Fibroblast of peridontal ligament (primary cell): ENCODE measurements around the gene LOX.

Experiments
- DNase-seq: peaks from one replicate; pipeline ENCODE4 v3.0.0-alpha.2; 2010; ENCODE audit errors: extremely low read depth

LOX gene

DNA sequence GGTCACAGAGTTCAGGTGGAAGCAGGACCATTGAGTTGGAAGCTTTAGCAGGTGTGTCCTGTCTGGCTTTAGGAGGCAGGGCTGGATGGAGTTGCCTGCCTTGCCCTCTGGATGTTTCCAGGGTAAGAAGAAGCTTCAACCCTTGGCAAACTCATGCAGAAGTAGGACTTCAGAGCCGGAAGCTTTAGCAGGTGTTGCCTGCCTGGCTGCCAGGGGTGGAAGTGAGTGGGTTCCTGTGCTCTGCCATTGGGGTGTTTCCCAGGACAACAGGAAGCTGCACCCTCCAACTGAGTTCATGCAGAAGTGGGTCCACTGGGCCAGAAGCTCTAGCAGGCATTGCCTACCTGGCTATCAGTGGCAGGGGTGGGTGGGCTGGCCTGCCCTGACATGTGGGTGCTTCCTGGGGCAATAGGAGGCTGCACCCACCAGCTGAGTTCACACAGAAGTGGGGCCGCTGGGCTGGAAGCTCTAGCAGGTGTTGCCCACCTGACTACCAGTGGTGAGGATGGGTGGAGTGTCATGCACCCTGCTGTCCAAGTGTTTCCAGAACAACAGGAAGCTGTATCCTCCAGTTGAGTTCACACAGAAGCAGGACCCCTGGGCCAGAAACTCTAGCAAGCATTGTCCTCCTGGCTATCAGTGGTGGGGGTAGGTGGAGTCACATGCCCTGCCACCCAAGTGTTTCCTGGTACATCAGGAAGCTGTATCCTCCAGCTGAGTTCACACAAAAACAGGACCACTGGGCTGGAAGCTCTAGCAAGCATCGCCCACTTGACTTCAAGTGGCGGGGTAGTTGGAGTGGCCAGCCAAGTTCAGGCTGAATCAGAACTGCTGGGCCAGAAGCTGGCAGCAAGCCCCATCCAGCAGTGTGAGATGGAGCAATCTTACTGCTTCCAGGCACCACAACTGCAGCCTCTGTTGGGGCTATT is 24.6 kb downstream of the LOX start:
- DNase-seq: peak; percentile 56

DNA sequence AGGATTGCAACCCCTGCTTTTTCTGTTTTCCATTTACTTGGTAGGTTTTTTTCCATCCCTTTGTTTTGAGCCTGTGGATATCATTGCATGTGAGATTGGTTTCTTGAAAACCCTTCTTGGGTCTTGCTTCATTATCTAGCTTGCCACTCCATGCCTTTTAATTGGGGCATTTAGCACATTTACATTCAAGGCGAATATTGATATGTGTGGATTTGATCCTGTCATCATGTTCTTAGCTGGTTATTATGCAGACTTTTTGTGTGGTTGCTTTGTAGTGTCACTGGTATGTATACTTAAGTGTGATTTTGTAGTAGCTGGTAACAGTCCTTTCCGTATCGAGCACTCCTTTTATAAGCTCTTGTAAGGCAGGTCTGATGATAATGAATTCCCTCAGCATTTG is 26.5 kb downstream of the LOX start:
- DNase-seq: no peak

DNA sequence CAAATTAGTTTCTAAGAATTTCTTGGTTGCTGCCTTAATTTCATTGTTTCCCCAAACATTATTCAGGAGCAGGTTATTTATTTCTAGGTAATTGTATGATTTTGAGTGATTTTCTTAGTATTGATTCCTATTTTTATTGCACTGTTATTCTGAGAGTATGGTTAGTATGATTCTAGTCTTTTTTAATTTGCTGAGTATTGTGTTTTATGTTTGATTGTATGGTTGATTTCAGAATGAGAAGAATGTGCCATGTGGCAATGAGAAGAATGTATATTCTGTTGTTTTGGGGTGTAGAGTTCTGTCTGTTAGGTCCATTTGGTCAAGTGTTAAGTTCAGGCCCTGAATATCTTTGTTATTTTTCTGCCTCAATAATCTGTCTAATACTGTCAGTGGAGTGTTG is 27.1 kb downstream of the LOX start:
- DNase-seq: no peak

DNA sequence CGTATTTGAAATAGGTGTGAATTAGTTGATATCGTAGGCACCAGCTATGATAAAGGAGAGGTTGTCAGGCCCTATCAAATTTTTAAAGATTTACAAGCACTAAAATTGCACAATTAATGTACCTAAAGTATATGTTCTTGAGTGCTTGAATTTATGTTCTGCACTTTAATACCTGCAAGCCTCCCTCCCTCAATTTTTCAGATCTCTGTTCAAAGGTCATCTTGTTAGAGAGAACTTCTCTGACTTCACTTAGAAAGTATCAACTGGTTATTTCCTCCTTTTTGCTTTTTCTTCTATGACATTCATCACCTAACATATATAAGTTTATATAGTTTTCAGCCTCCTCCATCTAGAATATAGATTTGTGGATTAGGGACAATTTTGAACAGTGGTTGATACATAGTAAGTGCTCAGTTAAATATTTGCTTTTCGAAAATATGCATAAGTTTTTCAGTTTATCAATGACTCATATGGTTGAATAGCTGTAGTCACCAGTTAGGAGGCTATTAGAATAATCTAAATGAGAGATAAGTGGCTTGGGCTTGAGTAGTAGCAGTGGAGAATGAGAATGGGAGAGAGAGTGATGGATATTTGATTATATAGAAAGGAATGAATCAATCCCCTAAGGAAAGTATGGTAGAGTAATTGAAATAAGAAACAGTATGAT is 37.3 kb downstream of the LOX start:
- no peak for DNase-seq

DNA sequence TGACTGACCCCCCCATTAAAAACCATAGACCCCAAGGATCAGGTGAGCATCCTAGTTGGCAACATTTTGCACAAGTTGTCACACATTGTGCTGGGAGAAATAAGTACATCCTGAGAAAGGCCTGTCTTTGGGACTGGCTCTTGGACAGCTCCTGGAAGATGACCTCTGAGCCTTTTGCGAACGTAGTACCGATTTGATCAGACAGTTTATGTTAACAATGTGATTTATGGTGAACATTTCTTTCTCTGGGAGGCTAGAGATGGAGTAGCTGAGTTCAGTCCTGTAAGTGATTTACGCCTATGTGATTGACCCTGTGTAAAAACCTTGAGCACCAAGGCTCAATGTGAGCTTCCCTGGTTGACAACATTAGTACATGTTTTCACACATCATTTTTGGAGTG is 41.7 kb downstream of the LOX start:
- DNase-seq: no peak

DNA sequence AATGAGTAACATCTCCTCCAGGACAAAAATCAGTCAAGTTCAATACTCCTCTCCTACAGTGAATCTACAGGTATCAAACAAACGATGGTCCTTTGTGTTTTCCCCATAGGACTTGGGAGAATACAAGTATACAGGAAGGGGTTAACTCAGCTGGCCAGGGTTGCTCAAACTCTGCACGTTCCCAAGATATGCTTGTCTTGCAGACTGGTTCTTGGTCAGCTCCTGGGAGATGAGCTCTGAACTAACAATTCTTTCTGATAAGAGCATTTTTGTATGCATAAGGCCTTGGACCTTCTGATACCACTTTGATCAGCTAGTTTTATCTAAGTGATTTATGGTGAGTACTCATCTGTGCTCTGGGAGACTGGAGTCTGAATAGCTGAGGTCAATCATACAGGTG is 42.1 kb downstream of the LOX start:
- no peak for DNase-seq

DNA sequence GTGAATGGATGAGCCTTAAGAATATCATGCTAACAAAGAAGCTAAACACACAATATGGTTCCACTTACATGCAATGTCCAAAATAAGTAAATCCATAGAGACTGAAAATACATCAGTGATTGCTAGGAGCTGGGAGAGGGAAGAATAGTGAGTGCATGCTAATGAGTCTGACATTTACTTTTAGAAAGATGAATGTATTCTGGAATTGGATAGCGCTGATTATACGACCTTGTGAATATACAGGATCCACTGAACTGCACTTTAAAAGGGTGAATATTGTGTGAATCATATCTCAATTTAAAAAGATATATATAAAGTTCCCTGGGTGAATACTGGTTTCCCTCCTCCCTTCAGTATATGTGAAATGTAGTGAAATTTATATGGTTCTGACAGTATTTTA is 46.2 kb downstream of the LOX start:
- no peak for DNase-seq

DNA sequence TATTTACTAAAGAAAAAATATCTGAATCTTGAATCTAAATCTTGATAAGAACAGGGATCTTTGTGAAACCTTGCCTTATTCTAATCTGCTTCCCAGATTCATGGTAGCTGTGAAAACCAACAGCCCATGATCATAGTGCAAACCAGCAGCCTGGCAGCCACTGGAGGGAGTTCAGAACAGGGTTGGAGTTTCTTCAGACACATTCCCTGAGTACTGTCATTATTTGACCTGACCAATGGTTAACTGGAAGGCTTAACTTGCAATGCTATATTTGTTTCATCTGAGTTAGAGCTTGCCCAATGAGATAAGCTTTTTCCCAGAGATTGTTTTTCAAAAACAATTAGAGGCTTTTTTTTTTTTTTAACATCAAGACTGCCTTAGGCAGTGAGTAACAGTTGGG is 47.8 kb downstream of the LOX start:
- DNase-seq: peak; percentile 34

DNA sequence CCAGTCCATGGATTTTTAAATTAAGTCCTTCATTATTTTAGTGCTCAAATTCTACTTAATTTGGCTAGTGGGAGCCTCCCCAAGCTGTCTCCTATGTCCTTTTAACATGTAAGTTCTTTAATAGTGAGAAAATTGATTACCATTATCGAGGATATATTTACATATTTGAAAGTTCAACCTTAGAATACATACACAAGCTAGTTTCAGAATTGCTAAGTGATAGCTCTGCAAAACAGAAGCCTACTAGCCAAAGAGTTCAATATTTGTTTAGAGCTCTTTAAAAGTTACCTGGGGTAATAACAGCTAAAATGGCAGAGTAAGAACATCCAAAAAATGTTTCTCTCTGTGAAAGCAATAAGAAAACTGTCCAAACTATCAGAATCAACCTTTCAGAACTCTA is 48.2 kb downstream of the LOX start:
- no peak for DNase-seq

DNA sequence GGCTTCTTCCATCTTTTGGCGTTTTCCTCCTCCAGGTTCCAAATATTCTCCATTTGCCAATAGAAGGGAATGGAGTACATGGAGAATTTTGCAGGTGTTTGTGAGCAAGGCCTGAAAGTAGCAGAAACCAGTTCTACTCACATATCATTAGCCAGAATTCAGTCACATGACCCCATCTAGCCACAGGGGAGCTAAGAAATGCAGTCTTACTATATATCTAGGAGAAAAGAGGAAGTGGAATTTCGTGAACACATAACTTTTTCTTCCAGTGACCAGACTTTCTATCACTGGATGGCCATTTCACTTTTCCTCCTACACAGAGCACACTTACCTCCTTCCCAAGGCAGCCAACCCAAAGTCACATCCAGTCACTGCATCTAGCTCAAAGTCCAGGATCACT is 55.1 kb downstream of the LOX start:
- DNase-seq: no peak

DNA sequence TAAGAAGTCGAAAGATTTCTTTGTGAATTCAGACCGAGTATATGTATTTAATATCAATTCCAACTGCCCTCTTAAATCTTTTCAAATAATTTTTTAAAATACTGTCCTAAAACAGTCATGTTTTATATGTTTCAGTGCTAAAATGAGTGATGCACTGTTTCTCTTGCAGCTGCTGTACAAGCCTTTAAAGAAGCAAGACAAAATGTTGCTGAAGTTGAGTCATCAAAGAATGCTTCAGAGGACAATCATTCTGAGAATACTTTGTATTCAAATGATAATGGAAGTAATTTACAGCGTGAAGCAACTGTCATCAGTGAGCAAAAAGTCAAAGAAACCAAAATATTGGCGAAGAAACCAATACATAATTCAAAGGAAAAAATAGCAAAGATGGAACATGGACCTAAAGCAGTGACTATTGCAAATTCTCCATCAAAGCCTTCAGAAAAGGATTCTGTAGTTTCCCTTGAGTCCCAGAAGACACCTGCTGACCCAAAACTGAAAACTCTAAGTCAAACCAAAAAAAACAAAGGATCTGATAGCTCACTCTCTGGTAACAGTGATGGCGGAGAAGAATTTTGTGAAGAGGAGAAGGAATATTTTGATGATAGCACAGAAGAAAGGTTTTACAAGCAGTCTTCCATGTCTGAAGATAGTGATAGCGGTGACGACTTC is 58.0 kb downstream of the LOX start:
- peak; percentile 20 for DNase-seq

DNA sequence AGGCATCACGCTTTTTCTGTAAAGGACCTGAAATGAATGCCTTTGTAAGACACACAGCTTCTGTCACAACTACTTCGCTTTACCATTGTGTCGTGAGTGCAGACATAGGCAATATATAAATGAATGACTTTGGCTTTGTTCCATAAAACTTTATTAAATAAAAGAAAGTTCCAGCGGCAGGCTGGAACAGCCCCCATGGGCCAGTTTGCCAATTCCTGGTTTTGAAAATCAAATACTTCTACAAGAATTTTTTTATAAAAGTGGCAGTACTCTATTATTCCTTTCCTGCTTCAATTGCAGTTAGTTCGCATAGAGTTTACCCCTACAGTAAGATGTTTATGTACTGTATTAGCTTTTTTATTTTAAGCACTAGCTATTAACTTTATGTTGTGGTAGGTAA is 62.6 kb downstream of the LOX start:
- DNase-seq: no peak

DNA sequence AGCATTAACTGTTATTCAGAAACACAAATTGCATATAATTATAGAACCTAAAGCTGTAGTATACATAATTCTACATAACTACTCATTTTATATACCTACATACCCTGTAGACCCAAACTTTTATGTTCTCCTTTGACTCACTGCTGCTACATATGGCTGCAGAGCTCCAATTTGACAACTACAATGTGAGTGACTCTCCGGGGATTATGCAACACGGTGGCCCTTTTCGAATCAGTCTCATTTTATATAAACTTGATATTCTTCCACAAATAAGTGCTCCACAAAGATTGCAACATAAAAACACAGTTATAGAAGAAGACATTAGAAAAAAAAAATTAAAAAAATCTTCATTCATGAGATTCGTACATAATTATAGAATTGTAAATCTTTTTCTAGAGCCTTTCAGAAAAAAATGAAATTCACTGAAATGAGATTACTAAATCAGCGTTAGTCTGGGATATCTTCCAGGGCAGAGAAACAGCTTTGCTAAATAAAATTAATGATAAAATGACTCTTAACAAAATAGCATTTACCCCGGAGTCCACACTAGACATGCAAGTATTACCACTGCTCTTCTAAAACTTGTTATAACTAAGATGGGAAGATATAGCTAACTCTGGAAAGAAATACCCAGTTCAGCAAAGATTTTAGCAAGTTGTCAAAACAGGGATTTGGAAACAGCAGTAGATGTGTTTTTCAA is 63.7 kb downstream of the LOX start:
- no peak for DNase-seq
